Tibial artery (tissue), 4 donors: ENCODE results near the gene KCNJ1.
A peak's percentile ranks its signal among the peaks of the same experiment; 100 is the strongest.

Experiments used
- DNase-seq, 2 donors: peaks; one replicate each; pipeline ENCODE4 v3.0.0-alpha.2; 2019
- H3K27ac ChIP-seq, 2 donors: fragments of 200-600 bp; sonication (generic) in 1 of 2; 1 replicate in 1 of 2; 2 replicates in 1 of 2; pipeline ENCODE4 v1.5.1; 2018 to 2019; ENCODE audit warnings: mild to moderate bottlenecking in 1 of 2
- H3K27me3 ChIP-seq, 2 donors: fragments of 200-600 bp; sonication (generic) in 1 of 2; one replicate each; pipeline versions ENCODE4 v1.5.1 to v1.6.0; 2016 to 2019
- H3K36me3 ChIP-seq, 3 donors: fragments of 200-600 bp; sonication (generic) in 2 of 3; one replicate each; pipeline ENCODE4 v1.5.1; 2016 to 2019; ENCODE audit warnings: mild to moderate bottlenecking in 2 of 3
- H3K4me1 ChIP-seq, 4 donors: fragments of 200-600 bp; sonication (generic) in 2 of 4; 1 replicate in 3 of 4; 2 replicates in 1 of 4; pipeline ENCODE4 v1.5.1; 2016 to 2019
- H3K4me3 ChIP-seq, 2 donors: fragments of 200-600 bp; sonication (generic) in 1 of 2; 1 replicate in 1 of 2; 2 replicates in 1 of 2; pipeline ENCODE4 v1.5.1; 2018 to 2019; ENCODE audit warnings: mild to moderate bottlenecking in 2 of 2
- H3K9me3 ChIP-seq, 3 donors: fragments of 200-600 bp; sonication (generic) in 1 of 3; one replicate each; pipeline ENCODE4 v1.5.1; 2016 to 2019
- CTCF ChIP-seq, 2 experiments: fragments of 200-600 bp in 1 of 2; fragments of 450-650 bp in 1 of 2; IDR thresholded peaks; one replicate each; pipeline ENCODE4 v1.5.1; 2017 to 2019; ENCODE audit warnings: antibody characterized with exemption in 2 of 2, mild to moderate bottlenecking in 1 of 2, moderate library complexity in 1 of 2
- intact Hi-C: fragments of 100-400 bp; cut with DNase I; formaldehyde crosslinking; loops from one replicate; pipeline ENCODE4 v1.15.0; 2023; ENCODE audit warnings: low total_unique reads

KCNJ1 gene

GRCh38 chr11:128904656-128905344, 37.7 kb upstream of the KCNJ1 start:
- Histone ChIP-seq H3K9me3 (no peaks in the 10 kb centered on the region), H3K4me3 (peak overlapping the region; percentile 56 to 74), H3K27ac (peak overlapping the region; percentile 58 to 75), H3K4me1 (peaks cover 0 to 36% (median 26%) of the 10 kb centered on the region in 4 donors), H3K36me3 (no peaks in the 10 kb centered on the region), H3K27me3 (no peaks in the 10 kb centered on the region)
- no peak for DNase-seq
- no peak for TF ChIP-seq CTCF (IDR thresholded peaks at IDR 0.05)
- intact Hi-C loops, result no loop called here

- intact Hi-C loops, result no loop called here
- Histone ChIP-seq H3K27me3 (no peaks in the 10 kb centered on the region), H3K36me3 (no peaks in the 10 kb centered on the region)
These were observed 37.2 kb upstream of the KCNJ1 start for GRCh38 chr11:128904303-128904655.

GRCh38 chr11:128903248-128904061, 36.4 kb upstream of the KCNJ1 start:
- Histone ChIP-seq H3K4me1 (peaks cover 0 to 34% (median 19%) of the 10 kb centered on the region in 4 donors), H3K9me3 (no peaks in the 10 kb centered on the region), H3K4me3 (no peak overlapping the region), H3K27ac (no peak overlapping the region), H3K36me3 (no peaks in the 10 kb centered on the region), H3K27me3 (no peaks in the 10 kb centered on the region)
- TF ChIP-seq CTCF (IDR thresholded peaks at IDR 0.05), result no peak
- peak; percentile 70 to 76 for DNase-seq
- intact Hi-C loops, result no loop called here

More at GRCh38 chr11:128904303-128904655, 37.2 kb upstream of the KCNJ1 start:
- no peak overlapping the region for H3K27ac ChIP-seq
- H3K4me1 ChIP-seq, result peaks cover 0 to 36% (median 26%) of the 10 kb centered on the region in 4 donors
- TF ChIP-seq CTCF (IDR thresholded peaks at IDR 0.05), result no peak
- no peak overlapping the region for H3K4me3 ChIP-seq
- H3K9me3 ChIP-seq, result no peaks in the 10 kb centered on the region
- no peak for DNase-seq

GRCh38 chr11:128902515-128903066, 35.5 kb upstream of the KCNJ1 start:
- Histone ChIP-seq H3K9me3 (no peaks in the 10 kb centered on the region), H3K4me3 (no peak overlapping the region), H3K27ac (no peak overlapping the region), H3K4me1 (peaks cover 0 to 34% (median 19%) of the 10 kb centered on the region in 4 donors), H3K27me3 (no peaks in the 10 kb centered on the region), H3K36me3 (no peaks in the 10 kb centered on the region)
- intact Hi-C loops, result no loop called here
- TF ChIP-seq CTCF (IDR thresholded peaks at IDR 0.05), result no peak
- DNase-seq, result no peak

- no peak for DNase-seq
- Histone ChIP-seq H3K4me3 (no peak overlapping the region), H3K27me3 (no peaks in the 10 kb centered on the region), H3K27ac (no peak overlapping the region), H3K4me1 (peaks cover 0 to 37% (median 20%) of the 10 kb centered on the region in 4 donors), H3K9me3 (no peaks in the 10 kb centered on the region), H3K36me3 (no peaks in the 10 kb centered on the region)
- intact Hi-C loops, result no loop called here
- TF ChIP-seq CTCF (IDR thresholded peaks at IDR 0.05), result no peak
These were observed 34.8 kb upstream of the KCNJ1 start for GRCh38 chr11:128901653-128902514.
